Measurements from ENCODE around the gene FAM89A. TPM values are rescaled to one million over a fixed set of nuclear protein-coding genes. Genes with fewer than 3 reads are reported as not detected.

FAM89A gene
- total and polyA plus RNA-seq, 2 donors (not counting 1 experiment from before 2014, with no cell fraction given): 3.2 to 6.1 TPM

- Mint-ChIP-seq H3K4me1 (peaks cover 49% of the 10 kb centered on the region), H3K4me3 (no peak overlapping the region), H3K27me3 (no peaks in the 10 kb centered on the region), H3K9me3 (ENCODE audit: insufficient read depth) (no peaks in the 10 kb centered on the region), H3K27ac (peak overlapping the region; percentile 77)
- Histone ChIP-seq H3K4me2 (replicated peaks; ENCODE audit: low read depth, low read length, poor library complexity, severe bottlenecking) (no peak overlapping the region), H2AFZ (ENCODE audit: insufficient read depth, low read depth, low read length, poor library complexity, severe bottlenecking) (no peak overlapping the region), H3K79me2 (ENCODE audit: control insufficient read depth, insufficient read depth, low read length) (peaks cover 83% of the 10 kb centered on the region), H3K9ac (ENCODE audit: low read length) (no peak overlapping the region), H3K4me3 (ENCODE audit: control extremely low read depth in 1 of 5, extremely low read depth in 1 of 5, insufficient read depth in 1 of 5, low read depth in 2 of 5, low read length in 4 of 5) (no peak overlapping the region), H3K27ac (ENCODE audit: low read length in 2 of 2) (no peak overlapping the region), H3K27me3 (replicated peaks in 1 of 4; ENCODE audit: control extremely low read depth in 1 of 4, control insufficient read depth in 3 of 4, insufficient read depth in 4 of 4, low read length in 3 of 4) (no peaks in the 10 kb centered on the region), H3K36me3 (replicated peaks in 1 of 2; ENCODE audit: control extremely low read depth in 1 of 2, control insufficient read depth in 1 of 2, extremely low read depth in 1 of 2, insufficient read depth in 2 of 2, low read length in 1 of 2) (peaks cover 0 to 3% of the 10 kb centered on the region in 2 experiments), H3K4me1 (ENCODE audit: control insufficient read depth in 2 of 2, insufficient read depth in 2 of 2, low read length in 2 of 2) (peaks cover 25 to 39% of the 10 kb centered on the region in 2 donors), H4K20me1 (ENCODE audit: control insufficient read depth, insufficient read depth, low read length, poor library complexity, severe bottlenecking) (peaks cover 32% of the 10 kb centered on the region), H3K9me3 (ENCODE audit: control extremely low read depth in 1 of 3, control insufficient read depth in 2 of 3, insufficient read depth in 1 of 3, low read length in 2 of 3) (peaks cover 0 to 1% (median 0%) of the 10 kb centered on the region in 3 donors)
- TF ChIP-seq EZH2 (IDR thresholded peaks at IDR 0.05; ENCODE audit: borderline replicate concordance, insufficient read depth, low read depth, low read length, poor library complexity, severe bottlenecking) (no peak), CTCF (IDR thresholded peaks at IDR 0.05) (no peak)
- POLR2A ChIA-PET: no interaction called here
- ATAC-seq (ENCODE audit: low read depth) (no peak), DNase-seq (no peak)
- CTCF ChIA-PET: interaction anchor here (0.9 to 1.1 kb wide), 2 partner anchors 12 to 120 kb away, joined by 3 to 4 read pairs; no protein-coding TSS in a partner anchor
- no CpG with 5 or more reads among the region's 5 CpGs for WGBS (ENCODE audit: insufficient coverage)
- intact Hi-C loops (cut with micrococcal nuclease): no loop called here
Observed at GRCh38 chr1:230970432-230970831, 69.6 kb downstream of the FAM89A start.

Other genes starting within 250 kb of the FAM89A start
- 6.6 TPM in 2 replicates for gene C1orf198, start 171.7 kb downstream of the FAM89A start, total RNA-seq
- 1.0 and 1.3 TPM in 2 replicates for gene C1orf198, start 171.7 kb downstream of the FAM89A start, polyA plus RNA-seq
- gene TTC13, start 61.4 kb downstream of the FAM89A start, total RNA-seq: 55.0 TPM in 2 replicates
- gene TTC13, start 61.4 kb downstream of the FAM89A start, polyA plus RNA-seq: 33.9 and 39.8 TPM in 2 replicates
- 10.7 and 12.0 TPM in 2 replicates for gene ARV1, start 61.2 kb downstream of the FAM89A start, total RNA-seq
- 11.6 and 11.9 TPM in 2 replicates for gene ARV1, start 61.2 kb downstream of the FAM89A start, polyA plus RNA-seq
- gene TRIM67, start 121.8 kb upstream of the FAM89A start, total RNA-seq: 0.05 TPM in 1 of 2 replicates, not detected in the other
- 0.01 TPM in 1 of 2 replicates, not detected in the other for gene TRIM67, start 121.8 kb upstream of the FAM89A start, polyA plus RNA-seq
- 48.0 and 49.0 TPM in 2 replicates for gene GNPAT, start 201.0 kb upstream of the FAM89A start, total RNA-seq
- 19.5 and 23.1 TPM in 2 replicates for gene GNPAT, start 201.0 kb upstream of the FAM89A start, polyA plus RNA-seq

All from B cell (primary cell).